Measurements from ENCODE around the gene ALDH1A3. TPM values are rescaled to one million over a fixed set of nuclear protein-coding genes. Genes with fewer than 3 reads are reported as not detected.

Gene ALDH1A3
- total and polyA plus RNA-seq, 2 of the 4 experiments (the other 2 are of a cell fraction): 3.1 to 5.0 TPM

DNA sequence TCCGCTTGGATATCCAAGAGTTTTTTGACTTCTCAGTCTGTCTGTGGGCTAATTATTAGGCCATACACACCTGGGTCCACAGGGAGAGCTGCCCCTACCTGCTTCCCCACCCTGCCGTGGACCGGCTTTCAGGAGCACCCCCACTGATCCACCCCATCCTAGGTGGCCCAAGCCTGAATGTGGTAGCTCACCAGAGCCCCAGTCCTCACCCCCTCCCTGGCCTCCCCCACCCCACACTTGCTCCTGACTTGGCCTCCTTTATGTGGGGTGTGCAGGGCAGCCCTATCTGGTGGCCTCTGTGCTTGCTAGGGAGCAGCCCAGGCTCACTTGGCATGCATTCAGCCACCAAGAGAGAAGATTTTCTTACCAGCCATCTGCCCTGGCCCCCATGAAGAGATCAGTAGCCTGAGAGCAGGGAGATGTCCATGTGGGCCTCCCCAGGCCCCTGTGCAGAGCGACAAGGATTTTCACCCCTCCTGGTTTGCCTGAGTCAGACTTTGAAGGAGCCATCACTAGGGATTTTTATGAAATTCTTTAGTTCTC lies 50.7 kb downstream of the ALDH1A3 start:
- no peak overlapping the region for H2BK20ac ChIP-seq (ENCODE audit: low read depth, low read length)
- ATAC-seq (ENCODE audit: low read depth): no peak

More for the DNA sequence above, 50.7 kb downstream of the ALDH1A3 start:
- no TSS peak for BruUV-seq (replicated peaks)
- WGBS, 2 experiments (ENCODE audit: extremely low coverage in 2 of 2, insufficient read length in 1 of 2): 100% methylated on average over 1 of the region's 4 CpGs; no CpG with 5 or more reads in 1 of the 2 experiments
- ChIA-PET CTCF (no interaction called here), POLR2A (ENCODE audit: unreplicated experiment) (no interaction called here)
- Histone ChIP-seq H4K20me1 (ENCODE audit: insufficient read depth, low read length) (no peaks in the 10 kb centered on the region), H3K4ac (ENCODE audit: low read depth, low read length) (no peak overlapping the region), H3K4me2 (ENCODE audit: low read depth, low read length) (no peak overlapping the region), H3K14ac (replicated peaks; ENCODE audit: low read depth, low read length) (no peak overlapping the region), H2BK5ac (ENCODE audit: low read depth, low read length, poor library complexity, severe bottlenecking) (no peak overlapping the region), H3K18ac (ENCODE audit: low read depth, low read length) (no peak overlapping the region), H3K36me3 (ENCODE audit: control insufficient read depth, insufficient read depth, low read length) (peaks cover 7% of the 10 kb centered on the region), H3K9me3 (ENCODE audit: control insufficient read depth, insufficient read depth, low read length) (no peaks in the 10 kb centered on the region), H4K91ac (ENCODE audit: insufficient read depth, low read depth, low read length) (no peak overlapping the region), H3K9ac (ENCODE audit: low read depth, low read length) (no peak overlapping the region), H2BK120ac (ENCODE audit: low read depth, low read length) (no peak overlapping the region), H2AK5ac (ENCODE audit: low read depth, low read length) (no peak overlapping the region), H3K4me3 (ENCODE audit: insufficient read depth, low read depth, low read length) (no peak overlapping the region), H4K8ac (ENCODE audit: low read depth in 2 of 2, low read length in 2 of 2) (no peak overlapping the region), H2BK15ac (ENCODE audit: low read depth, low read length) (no peak overlapping the region), H2AFZ (replicated peaks; ENCODE audit: low read length, poor library complexity) (no peak overlapping the region), H2AK9ac (replicated peaks; ENCODE audit: low read depth, low read length, poor library complexity) (no peak overlapping the region), H3K79me1 (ENCODE audit: low read depth in 1 of 2, low read length in 2 of 2) (no peaks in the 10 kb centered on the region), H3K27ac (ENCODE audit: insufficient read depth, low read length) (no peak overlapping the region), H3K9me1 (ENCODE audit: insufficient read depth, low read length) (peaks cover 4% of the 10 kb centered on the region; the same call in 1 of the 2 replicates), H3K23ac (ENCODE audit: low read depth, low read length) (no peak overlapping the region), H3K27me3 (ENCODE audit: control insufficient read depth, insufficient read depth, low read length) (no peaks in the 10 kb centered on the region), H3K4me1 (ENCODE audit: control insufficient read depth, insufficient read depth, low read length) (peaks cover 2% of the 10 kb centered on the region; the same call in 1 of the 2 replicates), H4K5ac (ENCODE audit: low read depth, low read length) (no peak overlapping the region), H3K56ac (ENCODE audit: extremely low read depth, insufficient read depth, low read length) (no peak overlapping the region)
- in situ Hi-C loops (cut with MboI; ENCODE audit: low sequenced_read_pairs) (no loop called here), dilution Hi-C loops (cut with HindIII; ENCODE audit: low sequenced_read_pairs, unreplicated experiment) (no loop called here), intact Hi-C loops (cut with micrococcal nuclease) (no loop called here)
- DNase-seq: no peak
- TF ChIP-seq FOS (IDR thresholded peaks at IDR 0.05; ENCODE audit: low read depth, low read length) (no peak), MAZ (IDR thresholded peaks at IDR 0.05; ENCODE audit: borderline replicate concordance, low read depth, low read length) (no peak), RFX5 (IDR thresholded peaks at IDR 0.05; ENCODE audit: low read depth, low read length) (no peak), MXI1 (IDR thresholded peaks at IDR 0.05; ENCODE audit: borderline replicate concordance, low read depth, low read length) (no peak)
- TF ChIP-seq, protein P1, sequence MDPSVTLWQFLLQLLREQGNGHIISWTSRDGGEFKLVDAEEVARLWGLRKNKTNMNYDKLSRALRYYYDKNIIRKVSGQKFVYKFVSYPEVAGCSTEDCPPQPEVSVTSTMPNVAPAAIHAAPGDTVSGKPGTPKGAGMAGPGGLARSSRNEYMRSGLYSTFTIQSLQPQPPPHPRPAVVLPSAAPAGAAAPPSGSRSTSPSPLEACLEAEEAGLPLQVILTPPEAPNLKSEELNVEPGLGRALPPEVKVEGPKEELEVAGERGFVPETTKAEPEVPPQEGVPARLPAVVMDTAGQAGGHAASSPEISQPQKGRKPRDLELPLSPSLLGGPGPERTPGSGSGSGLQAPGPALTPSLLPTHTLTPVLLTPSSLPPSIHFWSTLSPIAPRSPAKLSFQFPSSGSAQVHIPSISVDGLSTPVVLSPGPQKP (IDR thresholded peaks at IDR 0.05; ENCODE audit: borderline replicate concordance, low read depth, low read length): no peak
- TF ChIP-seq, protein P2, sequence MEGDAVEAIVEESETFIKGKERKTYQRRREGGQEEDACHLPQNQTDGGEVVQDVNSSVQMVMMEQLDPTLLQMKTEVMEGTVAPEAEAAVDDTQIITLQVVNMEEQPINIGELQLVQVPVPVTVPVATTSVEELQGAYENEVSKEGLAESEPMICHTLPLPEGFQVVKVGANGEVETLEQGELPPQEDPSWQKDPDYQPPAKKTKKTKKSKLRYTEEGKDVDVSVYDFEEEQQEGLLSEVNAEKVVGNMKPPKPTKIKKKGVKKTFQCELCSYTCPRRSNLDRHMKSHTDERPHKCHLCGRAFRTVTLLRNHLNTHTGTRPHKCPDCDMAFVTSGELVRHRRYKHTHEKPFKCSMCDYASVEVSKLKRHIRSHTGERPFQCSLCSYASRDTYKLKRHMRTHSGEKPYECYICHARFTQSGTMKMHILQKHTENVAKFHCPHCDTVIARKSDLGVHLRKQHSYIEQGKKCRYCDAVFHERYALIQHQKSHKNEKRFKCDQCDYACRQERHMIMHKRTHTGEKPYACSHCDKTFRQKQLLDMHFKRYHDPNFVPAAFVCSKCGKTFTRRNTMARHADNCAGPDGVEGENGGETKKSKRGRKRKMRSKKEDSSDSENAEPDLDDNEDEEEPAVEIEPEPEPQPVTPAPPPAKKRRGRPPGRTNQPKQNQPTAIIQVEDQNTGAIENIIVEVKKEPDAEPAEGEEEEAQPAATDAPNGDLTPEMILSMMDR (conservative IDR thresholded peaks at IDR 0.05; ENCODE audit: low read depth, low read length): no peak

All from IMR-90 (cell line).